Fibroblast of skin of scalp (primary cell): ENCODE measurements around the gene GRK7.
"Not testable (repeated sequence)": the region's sequence is repeated elsewhere in the genome, so short reads cannot be mapped to it uniquely, and the experiment has no call there.

Experiments used
- DNase-seq: peaks from one replicate; pipeline ENCODE4 v3.0.0-alpha.2; 2013

Gene GRK7

GRCh38 chr3:141762552-141762951, 656 bp upstream of the GRK7 start:
- not testable (repeated sequence) for DNase-seq

- DNase-seq, result no peak
Measured at GRCh38 chr3:141764045-141764444, 837 bp downstream of the GRK7 start.

GRCh38 chr3:141764465-141764864, 1.3 kb downstream of the GRK7 start:
- DNase-seq, result no peak

GRCh38 chr3:141764986-141765385, 1.8 kb downstream of the GRK7 start:
- no peak for DNase-seq

- DNase-seq, result no peak
Measured at GRCh38 chr3:141767066-141767465, 3.9 kb downstream of the GRK7 start.

GRCh38 chr3:141769221-141769894, 6.2 kb downstream of the GRK7 start:
- no peak for DNase-seq

- DNase-seq, result no peak
Measured at GRCh38 chr3:141773676-141774075, 10.5 kb downstream of the GRK7 start.

GRCh38 chr3:141776376-141776775, 13.2 kb downstream of the GRK7 start:
- no peak for DNase-seq

GRCh38 chr3:141776885-141777284, 13.7 kb downstream of the GRK7 start:
- no peak for DNase-seq

GRCh38 chr3:141777957-141778813, 15.0 kb downstream of the GRK7 start:
- DNase-seq, result no peak

- no peak for DNase-seq
Measured at GRCh38 chr3:141779667-141780066, 16.5 kb downstream of the GRK7 start.

GRCh38 chr3:141782386-141782932, 19.3 kb downstream of the GRK7 start:
- DNase-seq, result no peak

GRCh38 chr3:141783632-141784031, 20.4 kb downstream of the GRK7 start:
- no peak for DNase-seq

- DNase-seq, result no peak
Measured at GRCh38 chr3:141784096-141784495, 20.9 kb downstream of the GRK7 start.

- DNase-seq, result no peak
Measured at GRCh38 chr3:141784531-141784930, 21.3 kb downstream of the GRK7 start.

GRCh38 chr3:141788149-141788548, 24.9 kb downstream of the GRK7 start:
- DNase-seq, result no peak

GRCh38 chr3:141788750-141789149, 25.5 kb downstream of the GRK7 start:
- not testable (repeated sequence) for DNase-seq

GRCh38 chr3:141789281-141789680, 26.1 kb downstream of the GRK7 start:
- no peak for DNase-seq

- no peak for DNase-seq
Measured at GRCh38 chr3:141790171-141790570, 27.0 kb downstream of the GRK7 start.

GRCh38 chr3:141792495-141792894, 29.3 kb downstream of the GRK7 start:
- no peak for DNase-seq

- DNase-seq, result no peak
Measured at GRCh38 chr3:141793476-141794260, 30.5 kb downstream of the GRK7 start.

- DNase-seq, result no peak
Measured at GRCh38 chr3:141795276-141795675, 32.1 kb downstream of the GRK7 start.

- DNase-seq, result no peak
Measured at GRCh38 chr3:141795741-141796080, 32.5 kb downstream of the GRK7 start.
